NCI-H146 treated with DMSO at 0.1 percent for 48 hours (cell line): ENCODE data around the gene PTGER2.

Source experiments
- DNase-seq: peaks from one replicate; lab custom pipeline; 2025; ENCODE audit not compliant: unreplicated experiment; lab: John Stamatoyannopoulos, UW

Gene PTGER2

GRCh38 chr14:52313903-52314594 lies at the start of gene PTGER2:
Gene PTGER2 (plus strand): TSS chr14:52314312. CDS start chr14:52314549, 237 bp downstream.
- peak; percentile 65 for DNase-seq

- no peak for DNase-seq
Measured at GRCh38 chr14:52265253-52265652, 48.9 kb upstream of the PTGER2 start.

GRCh38 chr14:52266179-52266578 lies 47.9 kb upstream of the PTGER2 start:
- no peak for DNase-seq

GRCh38 chr14:52266782-52267181 lies 47.3 kb upstream of the PTGER2 start:
- DNase-seq, result no peak

GRCh38 chr14:52267501-52268278 lies 46.4 kb upstream of the PTGER2 start, which contains the start of gene PTGDR:
Gene PTGDR (plus strand): TSS chr14:52267698. CDS start chr14:52267815, 117 bp downstream.
- no peak for DNase-seq

- no peak for DNase-seq
Measured at GRCh38 chr14:52268279-52269061, 45.6 kb upstream of the PTGER2 start.

- DNase-seq, result no peak
Measured at GRCh38 chr14:52269100-52269499, 45.0 kb upstream of the PTGER2 start.

GRCh38 chr14:52269982-52270381 lies 44.1 kb upstream of the PTGER2 start:
- no peak for DNase-seq

- no peak for DNase-seq
Measured at GRCh38 chr14:52271538-52271937, 42.6 kb upstream of the PTGER2 start.

GRCh38 chr14:52272375-52272774 lies 41.7 kb upstream of the PTGER2 start:
- no peak for DNase-seq

- no peak for DNase-seq
Measured at GRCh38 chr14:52275372-52275771, 38.7 kb upstream of the PTGER2 start.

GRCh38 chr14:52277552-52277951 lies 36.6 kb upstream of the PTGER2 start:
- no peak for DNase-seq

GRCh38 chr14:52279408-52279807 lies 34.7 kb upstream of the PTGER2 start:
- no peak for DNase-seq

GRCh38 chr14:52283099-52283498 lies 31.0 kb upstream of the PTGER2 start:
- DNase-seq, result no peak

- DNase-seq, result no peak
Measured at GRCh38 chr14:52286661-52287649, 27.2 kb upstream of the PTGER2 start.

GRCh38 chr14:52296378-52296777 lies 17.7 kb upstream of the PTGER2 start:
- DNase-seq, result no peak

- DNase-seq, result no peak
Measured at GRCh38 chr14:52298795-52299194, 15.3 kb upstream of the PTGER2 start.

GRCh38 chr14:52299692-52300278 lies 14.3 kb upstream of the PTGER2 start:
- no peak for DNase-seq

- no peak for DNase-seq
Measured at GRCh38 chr14:52303236-52303635, 10.9 kb upstream of the PTGER2 start.
